ENCODE results near the gene GRIPAP1. TPM values are rescaled to one million over a fixed set of nuclear protein-coding genes. Genes with fewer than 3 reads are reported as not detected.
"Not testable (repeated sequence)": the region's sequence is repeated elsewhere in the genome, so short reads cannot be mapped to it uniquely, and the experiment has no call there.

GRIPAP1 gene
- total RNA-seq, 4 donors from 2014 or later, result 25.1 to 44.5 (median 32.2) TPM

DNA sequence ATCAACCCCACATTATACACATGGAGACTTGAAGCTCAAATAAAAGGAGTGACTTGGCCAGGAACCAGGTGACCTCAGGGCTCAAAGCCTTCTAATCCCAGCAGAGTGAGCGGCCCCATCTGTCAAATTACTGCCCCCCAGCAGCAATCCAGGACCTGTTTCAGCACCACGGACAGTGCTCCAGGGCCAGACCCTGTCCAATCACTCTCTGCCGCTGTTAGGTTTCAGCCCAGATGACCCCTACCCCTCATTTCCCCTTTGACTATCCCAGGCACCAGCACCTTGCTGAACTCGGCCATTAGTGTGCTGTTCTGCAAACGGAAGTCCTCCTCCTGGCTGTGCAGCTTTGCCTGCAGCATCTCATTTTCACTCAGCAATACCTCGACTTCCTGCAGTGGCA, 5.1 kb downstream of the GRIPAP1 start:
- TF ChIP-seq CTCF (IDR thresholded peaks at IDR 0.05), result no peak
- no peak for DNase-seq (ENCODE audit: low spot score)
- no peak for ATAC-seq (ENCODE audit: low FRiP score)

- DNase-seq (ENCODE audit: low spot score) (no peak), ATAC-seq (ENCODE audit: low FRiP score) (no peak)
- TF ChIP-seq CTCF (IDR thresholded peaks at IDR 0.05), result no peak
Measured at GRCh38 chrX:48992341-48992740, 9.7 kb downstream of the GRIPAP1 start.

DNA sequence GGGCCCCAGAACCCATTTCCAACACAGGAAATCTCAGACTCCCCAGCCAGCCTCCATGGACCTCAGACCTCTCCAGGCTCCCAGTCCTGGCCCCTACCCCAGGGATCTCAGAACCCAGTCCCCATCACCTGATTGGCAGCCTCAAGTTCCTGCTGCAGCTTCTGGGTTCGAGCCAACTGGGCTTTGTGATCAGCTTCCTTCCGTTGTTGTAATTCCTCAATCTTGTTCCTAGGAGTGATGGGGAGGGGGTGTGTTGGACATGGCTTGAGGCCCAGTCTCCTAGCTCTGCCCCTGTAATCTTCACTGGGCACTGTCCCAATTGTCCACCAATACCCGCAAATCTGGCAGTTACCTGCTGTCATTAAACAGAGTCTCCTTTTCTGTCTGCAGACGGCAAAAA, 12.6 kb downstream of the GRIPAP1 start:
- no peak for TF ChIP-seq CTCF (IDR thresholded peaks at IDR 0.05)
- no peak for DNase-seq (ENCODE audit: low spot score)
- ATAC-seq (ENCODE audit: low FRiP score), result no peak

- DNase-seq (ENCODE audit: low spot score) (no peak), ATAC-seq (ENCODE audit: low FRiP score) (no peak)
- no peak for TF ChIP-seq CTCF (IDR thresholded peaks at IDR 0.05)
Measured at GRCh38 chrX:48983896-48984295, 18.2 kb downstream of the GRIPAP1 start.

GRCh38 chrX:48983081-48983480, 19.0 kb downstream of the GRIPAP1 start:
- TF ChIP-seq CTCF (IDR thresholded peaks at IDR 0.05), result no peak
- DNase-seq (ENCODE audit: low spot score) (no peak), ATAC-seq (ENCODE audit: low FRiP score) (no peak)

GRCh38 chrX:48981178-48981577, 20.9 kb downstream of the GRIPAP1 start:
- DNase-seq (ENCODE audit: low spot score) (no peak), ATAC-seq (ENCODE audit: low FRiP score) (no peak)
- TF ChIP-seq CTCF (IDR thresholded peaks at IDR 0.05), result no peak

- not testable (repeated sequence) for DNase-seq (ENCODE audit: low spot score); ATAC-seq (ENCODE audit: low FRiP score)
Measured at GRCh38 chrX:48980341-48980740, 21.7 kb downstream of the GRIPAP1 start.

GRCh38 chrX:48978226-48978625, 23.8 kb downstream of the GRIPAP1 start:
- no peak for TF ChIP-seq CTCF (IDR thresholded peaks at IDR 0.05)
- DNase-seq (ENCODE audit: low spot score) (no peak), ATAC-seq (ENCODE audit: low FRiP score) (no peak)

Data from omental fat pad (tissue), 4 donors.